Head of caudate nucleus (tissue), 42 donors: Measurements from ENCODE around the gene RAD18.

Experiments
- DNase-seq, 42 donors: peaks; one replicate each; pipeline versions ENCODE4 v3.0.0 to v3.0.0-alpha.2; 2020 to 2021; ENCODE audit warnings: mixed read lengths in 7 of 42
- intact Hi-C: fragments of 100-400 bp; cut with DNase I; formaldehyde crosslinking; loops from one replicate; pipeline ENCODE4 v1.15.0; 2022

The RAD18 gene

DNA sequence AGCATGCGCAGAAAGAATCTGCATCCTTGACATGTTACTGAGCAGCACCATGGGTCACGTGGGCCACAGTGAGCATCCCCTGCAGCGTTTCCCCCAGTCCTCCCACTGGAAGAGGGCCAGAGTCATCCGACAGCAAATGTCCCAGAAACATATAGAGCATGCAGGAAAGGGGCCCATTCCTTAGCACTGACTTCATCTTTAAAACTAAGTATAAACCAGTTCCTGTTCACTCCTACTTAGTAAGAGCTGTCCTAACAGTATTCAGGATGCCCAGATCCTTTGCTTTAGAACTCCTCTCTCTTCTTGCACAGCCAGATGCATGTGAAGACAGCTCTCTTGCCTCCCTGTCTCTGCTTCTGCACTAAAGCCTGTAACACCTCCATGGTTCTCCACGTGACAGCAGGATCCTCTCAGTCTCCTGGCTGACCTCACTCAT lies 114.6 kb downstream of the RAD18 start:
- intact Hi-C loops: no loop called here
- DNase-seq: peak in 1 of 42 donors; percentile 22

DNA sequence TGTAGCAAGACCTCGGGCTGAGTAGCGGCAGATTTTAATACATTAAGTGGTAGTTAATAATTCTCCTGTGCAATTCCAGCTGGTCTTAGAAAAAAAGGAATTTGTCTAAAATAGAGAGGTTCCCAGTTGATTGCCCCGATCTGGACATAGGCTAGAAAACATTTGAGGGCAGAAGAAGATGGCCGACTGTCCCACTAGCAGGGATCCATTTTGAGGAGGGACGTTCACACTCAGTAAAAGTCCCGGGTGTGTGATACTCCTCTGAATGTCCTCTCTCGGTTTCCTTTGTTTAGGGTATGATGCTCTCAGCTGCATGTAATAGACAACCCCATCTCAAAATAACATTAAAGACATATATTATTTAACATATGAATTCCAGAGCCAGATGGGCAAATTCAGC lies 116.0 kb downstream of the RAD18 start:
- DNase-seq: peak in 1 of 42 donors; percentile 26
- intact Hi-C loops: no loop called here

DNA sequence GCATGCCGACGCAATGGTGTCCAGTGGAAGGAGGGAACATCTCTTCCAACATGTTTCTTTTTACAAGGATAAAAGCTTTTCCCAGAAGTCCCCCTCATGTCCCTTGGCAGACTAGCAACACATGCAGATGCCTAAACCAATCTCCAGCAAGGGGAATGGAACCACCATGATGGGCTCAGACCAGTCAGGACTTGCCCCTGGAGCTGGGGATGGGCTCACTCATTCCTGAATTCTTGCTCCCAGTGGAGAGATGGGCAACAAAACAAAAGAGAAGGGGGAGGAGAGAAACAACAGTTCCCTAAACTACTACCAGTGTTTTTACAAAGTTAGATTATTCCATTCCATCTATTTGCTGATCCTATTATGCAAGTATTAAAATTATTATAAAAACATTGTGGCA lies 117.1 kb downstream of the RAD18 start:
- peak in 1 of 42 donors; percentile 30 for DNase-seq
- intact Hi-C loops: no loop called here

DNA sequence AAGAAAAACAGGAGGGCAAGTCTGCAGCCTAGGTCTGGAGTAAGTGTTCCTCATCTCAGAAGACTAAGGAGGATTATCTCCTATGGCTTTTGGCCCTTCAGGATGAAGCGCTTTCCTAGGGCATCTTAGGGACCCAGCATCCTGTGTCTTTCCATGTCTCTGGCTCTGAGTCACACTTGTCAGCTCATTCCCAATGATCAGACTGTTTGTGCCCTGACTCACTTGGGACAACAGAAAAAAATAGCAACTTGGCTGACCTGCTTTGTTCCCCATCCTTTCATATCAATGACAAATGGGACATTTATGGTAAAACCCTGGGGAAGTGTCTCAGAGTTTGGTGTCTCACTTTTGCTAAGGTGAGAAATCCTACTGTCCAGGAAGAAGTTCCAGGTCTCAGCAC lies 117.6 kb downstream of the RAD18 start:
- intact Hi-C loops: no loop called here
- peak in 1 of 42 donors; percentile 10 for DNase-seq

DNA sequence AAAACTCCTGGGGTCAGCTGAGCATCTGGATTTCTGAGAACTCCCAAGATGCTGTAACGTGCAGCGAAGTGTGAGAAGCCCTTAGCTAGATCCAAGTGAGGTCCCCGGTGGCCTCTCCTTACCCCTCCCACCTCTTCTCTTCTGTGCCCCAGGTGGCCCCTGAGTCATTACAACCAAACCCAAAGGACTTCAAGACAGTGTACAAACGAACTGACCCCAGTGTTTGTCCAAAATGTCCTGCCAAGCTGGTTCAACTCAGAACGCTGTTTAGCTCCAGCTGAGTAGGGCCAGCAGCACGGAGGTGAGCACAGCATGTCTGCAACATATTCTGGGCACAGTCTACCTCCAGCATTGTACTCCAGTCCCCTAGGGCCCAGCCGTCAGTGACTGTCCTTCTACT lies 119.9 kb downstream of the RAD18 start:
- intact Hi-C loops: no loop called here
- DNase-seq: peak in 1 of 42 donors; percentile 14

DNA sequence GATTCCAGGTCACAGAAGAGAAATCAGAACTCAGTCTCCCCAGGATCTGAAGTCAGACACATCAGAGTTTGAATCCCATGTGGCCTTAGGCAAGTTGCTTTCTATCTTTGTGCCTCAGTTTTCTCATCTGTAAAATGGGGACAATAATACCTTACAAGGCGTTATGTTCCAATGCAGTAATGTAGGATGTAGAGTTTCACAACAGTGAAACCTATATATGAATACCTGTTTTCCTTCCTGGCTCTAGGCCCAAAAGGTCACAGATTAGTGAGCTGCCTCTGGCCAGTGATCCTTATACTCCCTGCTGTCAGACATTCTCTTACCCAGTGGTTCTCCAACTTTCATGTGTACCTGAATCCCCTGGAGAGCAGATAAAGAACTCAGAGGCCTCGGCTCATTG lies 121.0 kb downstream of the RAD18 start:
- intact Hi-C loops: no loop called here
- no peak for DNase-seq

DNA sequence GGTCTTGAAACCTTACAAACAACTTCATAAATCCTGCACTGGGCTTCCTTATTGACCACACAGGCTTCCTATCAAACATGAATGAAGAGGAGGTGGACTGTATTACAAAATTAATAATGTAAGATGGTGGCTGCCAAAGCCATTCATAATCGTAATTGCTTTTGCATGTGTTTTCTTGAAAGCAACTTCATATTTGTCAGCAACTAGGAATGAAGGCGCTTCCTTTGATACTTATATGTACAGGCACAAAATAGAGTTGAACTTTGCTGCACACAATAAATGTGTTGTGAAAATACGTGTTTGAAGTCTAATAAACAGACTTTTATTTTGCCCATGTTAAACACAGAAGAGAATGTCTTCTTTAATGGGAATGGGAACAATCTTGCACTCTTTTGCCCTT lies 121.8 kb downstream of the RAD18 start:
- intact Hi-C loops: no loop called here
- no peak for DNase-seq

DNA sequence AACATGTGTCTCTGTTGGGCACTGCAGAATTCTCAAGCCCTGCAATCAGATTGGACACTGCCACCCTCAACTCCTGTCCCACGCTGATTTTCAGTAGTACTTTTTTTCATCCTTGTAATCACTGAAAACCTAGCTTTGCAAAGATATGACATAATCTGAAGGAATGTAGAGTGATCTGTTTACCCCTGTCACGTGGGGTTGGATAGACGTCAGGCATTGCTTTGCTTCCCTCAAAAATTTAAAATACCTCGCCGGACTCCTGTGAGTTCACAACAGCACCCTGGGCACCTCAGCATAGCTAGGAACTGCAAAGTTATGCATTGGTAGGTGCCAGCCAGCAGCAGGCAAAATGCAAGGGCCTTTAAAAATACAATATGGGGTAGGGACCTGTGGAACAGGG lies 122.7 kb downstream of the RAD18 start:
- intact Hi-C loops: no loop called here
- DNase-seq: peak in 1 of 42 donors; percentile 29

DNA sequence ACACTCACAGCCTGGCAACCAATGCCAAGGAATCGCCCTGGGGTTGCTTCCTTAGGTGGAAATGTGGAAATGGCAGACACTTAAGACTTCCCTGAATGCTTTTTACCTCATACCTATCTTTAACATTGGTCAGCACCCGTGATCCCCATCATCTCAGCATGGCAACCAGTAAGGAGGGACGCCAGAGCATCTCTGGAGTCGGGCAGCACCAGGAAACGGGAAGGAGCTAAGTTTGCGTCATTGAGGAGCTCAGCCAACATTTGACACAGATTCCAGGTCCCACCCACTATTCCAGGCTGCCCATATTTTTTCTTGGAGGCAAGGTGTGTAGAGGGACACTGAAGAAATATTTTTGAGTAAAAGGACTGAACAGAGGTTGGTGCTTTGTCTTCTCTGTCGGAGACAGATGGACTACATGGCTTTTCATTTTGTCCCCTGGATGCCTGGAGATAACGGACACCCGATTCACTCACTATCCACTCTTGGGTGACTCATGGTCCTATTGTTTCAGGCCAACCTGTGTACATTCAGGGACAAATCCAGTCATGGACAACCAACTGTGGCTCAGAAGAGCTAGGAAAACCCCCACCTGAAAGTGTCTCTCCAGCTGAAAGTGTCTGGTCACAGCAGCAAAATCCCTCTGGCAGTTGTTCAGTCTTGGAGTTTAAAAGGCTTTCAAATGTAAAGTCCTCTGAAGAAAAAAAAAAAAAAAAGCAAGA lies 123.5 kb downstream of the RAD18 start:
- intact Hi-C loops: no loop called here
- DNase-seq: peak in 1 of 42 donors; percentile 12

DNA sequence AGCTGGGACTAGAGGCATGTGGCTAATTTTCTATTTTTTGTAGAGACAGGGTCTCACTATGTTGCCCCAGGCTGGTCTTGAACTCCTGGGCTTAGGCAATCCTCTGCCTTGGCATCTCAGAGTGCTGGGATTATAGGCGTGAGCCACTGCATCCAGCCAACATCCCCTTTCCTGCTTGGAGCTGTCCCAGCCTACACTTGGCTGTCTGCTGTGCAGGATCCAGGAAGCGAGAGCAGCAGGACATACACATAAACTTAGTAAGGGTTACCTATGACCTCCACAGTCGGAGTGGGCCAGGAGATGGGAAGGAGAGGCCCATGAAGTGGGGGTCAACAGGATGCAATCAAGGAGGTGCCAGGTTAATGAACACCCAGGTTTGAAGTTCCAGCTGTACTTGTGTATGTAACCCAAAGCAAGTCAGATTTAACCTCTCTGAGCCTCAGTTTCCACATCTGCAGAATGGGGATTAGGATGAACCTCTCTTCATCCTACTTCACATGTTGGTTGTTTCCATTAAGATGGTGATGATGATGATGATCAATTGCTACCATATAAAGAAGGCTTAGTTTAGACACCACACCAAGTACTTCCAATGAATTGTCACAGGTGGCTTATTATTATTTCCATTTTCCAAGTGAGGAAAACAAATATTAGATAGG lies 124.4 kb downstream of the RAD18 start:
- DNase-seq: peak in 1 of 42 donors; percentile 20
- intact Hi-C loops: no loop called here

DNA sequence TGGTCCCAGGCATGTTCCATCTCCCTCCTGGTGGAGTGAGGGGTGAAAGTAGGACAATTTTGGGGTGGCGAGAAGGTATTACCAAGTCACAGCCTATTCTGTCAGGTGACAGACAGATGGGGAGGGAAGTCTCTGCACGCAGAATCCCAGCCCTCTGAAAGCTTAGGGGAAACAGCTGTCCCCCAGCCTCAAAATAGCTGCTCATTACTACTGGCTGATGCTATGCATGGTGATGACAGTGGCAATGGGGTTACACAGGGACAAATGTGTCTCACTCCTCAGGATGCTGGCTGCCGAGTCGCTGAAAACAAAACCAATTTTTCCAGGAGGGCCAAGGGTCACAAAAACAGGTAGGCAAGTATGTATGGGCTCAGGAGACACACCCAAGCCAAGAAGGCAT lies 125.0 kb downstream of the RAD18 start:
- intact Hi-C loops: no loop called here
- no peak for DNase-seq

DNA sequence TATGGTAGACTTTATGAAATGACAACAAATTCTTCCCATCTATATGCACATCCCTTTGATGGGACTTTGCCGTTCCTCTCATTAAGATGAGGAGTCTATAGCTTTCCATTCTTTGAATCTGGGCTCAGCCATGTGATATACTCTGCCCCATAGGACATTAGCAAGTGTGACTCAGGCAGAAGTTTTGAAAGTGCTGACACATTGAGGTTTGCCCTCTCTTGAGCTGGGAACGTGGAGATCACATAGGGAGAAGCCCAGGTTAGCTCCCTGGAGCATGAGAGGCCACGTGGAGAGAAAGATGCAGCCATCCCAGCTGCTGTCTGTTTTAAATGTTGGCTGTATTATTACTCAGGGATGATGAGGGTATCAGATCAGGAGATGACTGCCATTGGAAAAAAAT lies 126.1 kb downstream of the RAD18 start:
- intact Hi-C loops: no loop called here
- DNase-seq: no peak

DNA sequence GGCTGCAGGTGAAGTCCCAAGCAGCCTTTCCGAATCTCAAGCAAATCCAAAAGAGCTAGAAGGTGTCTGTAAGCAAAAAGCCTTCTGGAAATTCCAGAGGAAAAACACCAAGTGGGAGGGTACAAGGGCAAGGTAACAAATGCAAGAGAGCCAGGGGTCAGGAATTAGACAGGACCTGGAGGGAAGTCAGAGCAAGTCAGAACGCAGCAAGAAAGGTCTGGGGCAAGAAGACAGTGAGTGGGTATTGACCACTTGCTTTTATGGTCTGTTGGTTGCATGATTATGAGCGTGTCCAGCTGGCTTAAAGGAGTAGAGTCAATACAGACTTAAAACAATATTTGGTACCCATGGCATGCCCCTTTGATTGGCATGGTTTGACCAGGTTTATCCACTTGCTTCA lies 127.2 kb downstream of the RAD18 start:
- DNase-seq: peak in 1 of 42 donors; percentile 29
- intact Hi-C loops: no loop called here

DNA sequence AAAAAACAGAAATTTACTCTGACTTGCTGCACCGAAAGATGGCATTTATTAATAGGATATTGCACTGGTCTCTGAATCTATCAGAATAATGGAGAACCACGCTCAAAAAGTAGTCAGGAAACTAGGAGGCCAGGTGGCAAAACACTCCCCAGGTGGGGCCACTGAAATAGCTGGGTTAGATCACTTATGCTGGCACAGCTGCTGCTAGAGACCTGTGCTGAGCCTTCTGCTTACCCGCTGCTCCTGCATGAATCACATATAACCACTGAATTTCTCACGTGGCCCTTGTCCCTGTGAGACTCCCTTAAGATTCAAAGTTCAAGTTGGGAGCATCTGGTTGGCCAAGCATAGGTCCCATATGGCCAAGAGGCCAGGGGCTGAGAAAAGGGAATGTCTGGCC lies 127.9 kb downstream of the RAD18 start:
- DNase-seq: peak in 1 of 42 donors; percentile 3
- intact Hi-C loops: no loop called here

DNA sequence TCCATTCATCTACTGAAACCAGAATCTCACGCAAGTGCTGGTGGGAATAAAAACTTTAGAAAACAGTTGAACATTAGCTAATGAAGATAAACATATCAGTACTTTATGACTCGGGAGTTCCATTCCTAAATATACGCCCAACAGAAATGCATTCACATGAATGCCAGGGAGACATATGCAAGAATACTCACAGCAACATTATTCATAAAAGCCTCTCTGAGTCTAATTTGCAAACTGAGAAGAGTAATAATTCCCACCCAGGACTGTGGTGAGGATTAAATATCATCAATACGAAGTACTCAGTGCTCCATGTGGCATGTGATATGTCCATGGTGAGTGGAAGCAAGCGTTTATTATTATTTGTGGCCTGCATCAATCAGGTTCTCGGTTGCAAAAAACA lies 128.3 kb downstream of the RAD18 start:
- intact Hi-C loops: no loop called here
- no peak for DNase-seq

DNA sequence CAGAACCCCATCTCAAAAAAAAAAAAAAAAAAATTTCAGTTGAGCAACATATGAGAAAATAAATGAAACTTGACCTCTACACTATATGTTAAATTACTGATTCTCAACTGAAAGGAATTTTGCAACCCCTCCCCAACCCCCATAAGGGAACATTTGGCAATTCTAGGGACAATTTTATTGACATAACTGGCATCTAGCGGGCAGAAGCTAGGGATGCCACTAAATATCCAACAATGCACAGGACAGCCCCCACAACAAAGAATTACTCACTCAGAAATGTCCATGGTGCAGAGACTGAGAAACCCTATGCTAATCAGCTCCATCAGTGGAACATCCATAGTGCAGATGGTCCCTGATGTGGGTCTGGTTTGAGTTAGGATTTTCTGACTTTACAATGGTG lies 135.6 kb downstream of the RAD18 start:
- no peak for DNase-seq
- intact Hi-C loops: no loop called here
